ENCODE data around the gene CALN1. TPM values are rescaled to one million over a fixed set of nuclear protein-coding genes. Genes with fewer than 3 reads are reported as not detected.

CALN1 gene
- total RNA-seq, 1 donor from 2014 or later: 1.9 TPM

DNA sequence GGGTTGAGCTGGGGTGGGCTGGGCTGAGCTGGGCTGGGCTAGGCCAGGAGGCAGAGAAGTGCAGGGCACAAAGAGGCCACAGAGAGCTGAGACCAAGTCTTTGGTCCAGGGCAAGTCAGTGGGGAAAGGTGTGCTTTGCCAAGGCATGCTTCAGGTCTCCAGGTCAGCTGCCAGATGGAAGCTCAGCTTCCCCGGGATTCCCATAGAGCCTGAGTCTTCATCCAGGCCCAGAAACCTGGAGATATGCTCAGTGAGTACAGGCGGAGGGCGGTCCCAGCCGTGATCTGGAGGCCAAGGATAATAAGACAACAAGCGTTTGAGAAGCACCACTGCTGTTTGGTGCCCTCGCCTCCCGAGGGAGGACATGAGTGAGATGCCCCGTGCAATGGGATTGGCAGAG lies 4.7 kb upstream of the CALN1 start:
- H3K4me1 Mint-ChIP-seq (ENCODE audit: unreplicated experiment): no peaks in the 10 kb centered on the region
- DNase-seq (ENCODE audit: extremely low spot score, unreplicated experiment): no peak
- TF ChIP-seq, protein P1, sequence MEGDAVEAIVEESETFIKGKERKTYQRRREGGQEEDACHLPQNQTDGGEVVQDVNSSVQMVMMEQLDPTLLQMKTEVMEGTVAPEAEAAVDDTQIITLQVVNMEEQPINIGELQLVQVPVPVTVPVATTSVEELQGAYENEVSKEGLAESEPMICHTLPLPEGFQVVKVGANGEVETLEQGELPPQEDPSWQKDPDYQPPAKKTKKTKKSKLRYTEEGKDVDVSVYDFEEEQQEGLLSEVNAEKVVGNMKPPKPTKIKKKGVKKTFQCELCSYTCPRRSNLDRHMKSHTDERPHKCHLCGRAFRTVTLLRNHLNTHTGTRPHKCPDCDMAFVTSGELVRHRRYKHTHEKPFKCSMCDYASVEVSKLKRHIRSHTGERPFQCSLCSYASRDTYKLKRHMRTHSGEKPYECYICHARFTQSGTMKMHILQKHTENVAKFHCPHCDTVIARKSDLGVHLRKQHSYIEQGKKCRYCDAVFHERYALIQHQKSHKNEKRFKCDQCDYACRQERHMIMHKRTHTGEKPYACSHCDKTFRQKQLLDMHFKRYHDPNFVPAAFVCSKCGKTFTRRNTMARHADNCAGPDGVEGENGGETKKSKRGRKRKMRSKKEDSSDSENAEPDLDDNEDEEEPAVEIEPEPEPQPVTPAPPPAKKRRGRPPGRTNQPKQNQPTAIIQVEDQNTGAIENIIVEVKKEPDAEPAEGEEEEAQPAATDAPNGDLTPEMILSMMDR (conservative IDR thresholded peaks at IDR 0.05): no peak
- H3K27ac Mint-ChIP-seq: no peak overlapping the region
- H3K27me3 Mint-ChIP-seq: peaks cover 9% of the 10 kb centered on the region
- no peak overlapping the region for H3K4me3 Mint-ChIP-seq
- no peaks in the 10 kb centered on the region for H3K9me3 Mint-ChIP-seq
- no peaks in the 10 kb centered on the region for H3K36me3 Mint-ChIP-seq

DNA sequence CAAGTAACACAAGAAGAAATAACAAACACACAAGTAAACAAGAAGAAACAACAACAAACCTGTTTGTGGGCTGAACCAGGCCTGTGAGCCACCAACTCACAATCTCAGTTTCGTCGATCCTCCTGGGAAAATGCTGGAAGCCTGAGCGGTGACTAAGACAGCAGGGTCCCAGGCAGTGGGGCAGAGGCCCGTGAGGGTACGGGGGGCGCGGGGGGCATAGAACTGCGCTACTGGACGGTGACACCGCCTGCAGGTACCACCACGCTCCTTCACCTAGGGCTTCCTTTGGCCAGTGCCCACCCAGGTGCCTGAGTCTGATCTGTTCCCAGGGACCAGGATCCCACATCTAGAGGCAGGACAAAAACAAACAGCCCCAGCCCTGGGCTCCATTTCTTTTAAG lies 3.4 kb upstream of the CALN1 start:
- Mint-ChIP-seq H3K9me3 (no peaks in the 10 kb centered on the region), H3K4me3 (no peak overlapping the region), H3K27ac (no peak overlapping the region), H3K36me3 (no peaks in the 10 kb centered on the region), H3K27me3 (peaks cover 5% of the 10 kb centered on the region), H3K4me1 (ENCODE audit: unreplicated experiment) (no peaks in the 10 kb centered on the region)
- TF ChIP-seq, protein P1 (conservative IDR thresholded peaks at IDR 0.05): no peak
- DNase-seq (ENCODE audit: extremely low spot score, unreplicated experiment): no peak

DNA sequence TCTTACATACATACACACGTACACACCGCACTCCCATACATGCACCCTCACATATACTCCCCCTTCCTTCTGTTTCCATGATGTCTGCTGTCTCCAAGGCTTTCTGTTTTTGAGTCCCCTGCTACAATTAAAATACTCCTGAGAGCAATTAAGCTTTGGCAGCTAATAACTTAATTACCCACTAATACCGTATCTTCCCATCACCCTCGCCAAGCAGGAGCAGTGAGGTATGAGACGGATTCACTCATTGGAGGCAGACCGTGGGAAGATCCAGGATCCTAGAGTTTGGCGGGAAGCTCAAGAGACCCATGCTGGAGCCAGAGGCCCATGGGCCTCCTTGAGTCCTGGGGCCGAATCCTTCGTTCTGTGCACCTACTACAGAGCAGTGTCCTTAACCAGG lies 1.7 kb upstream of the CALN1 start:
- H3K27me3 Mint-ChIP-seq: no peaks in the 10 kb centered on the region
- TF ChIP-seq, protein P1 (conservative IDR thresholded peaks at IDR 0.05): no peak
- no peak for DNase-seq (ENCODE audit: extremely low spot score, unreplicated experiment)
- no peak overlapping the region for H3K27ac Mint-ChIP-seq
- H3K4me3 Mint-ChIP-seq: no peak overlapping the region
- no peaks in the 10 kb centered on the region for H3K9me3 Mint-ChIP-seq
- H3K4me1 Mint-ChIP-seq (ENCODE audit: unreplicated experiment): no peaks in the 10 kb centered on the region
- no peaks in the 10 kb centered on the region for H3K36me3 Mint-ChIP-seq

DNA sequence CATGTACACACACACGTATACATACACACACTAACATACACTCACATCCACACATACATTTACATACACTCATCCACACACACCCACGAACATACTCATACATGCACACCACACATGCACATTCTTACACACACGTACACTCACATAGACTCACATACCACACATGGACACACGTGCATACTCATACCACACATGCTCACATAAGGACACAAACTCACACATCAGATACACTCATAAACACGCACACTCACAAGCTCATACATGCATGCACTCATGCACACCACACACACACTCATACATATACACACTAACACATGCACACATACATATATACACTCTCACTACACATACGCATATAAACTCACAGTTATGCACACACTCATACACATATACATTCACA lies 1.2 kb upstream of the CALN1 start:
- Mint-ChIP-seq H3K27me3 (no peaks in the 10 kb centered on the region), H3K4me3 (no peak overlapping the region), H3K9me3 (no peaks in the 10 kb centered on the region), H3K36me3 (no peaks in the 10 kb centered on the region), H3K4me1 (ENCODE audit: unreplicated experiment) (no peaks in the 10 kb centered on the region), H3K27ac (no peak overlapping the region)
- DNase-seq (ENCODE audit: extremely low spot score, unreplicated experiment): no peak
- TF ChIP-seq, protein P1 (conservative IDR thresholded peaks at IDR 0.05): no peak

DNA sequence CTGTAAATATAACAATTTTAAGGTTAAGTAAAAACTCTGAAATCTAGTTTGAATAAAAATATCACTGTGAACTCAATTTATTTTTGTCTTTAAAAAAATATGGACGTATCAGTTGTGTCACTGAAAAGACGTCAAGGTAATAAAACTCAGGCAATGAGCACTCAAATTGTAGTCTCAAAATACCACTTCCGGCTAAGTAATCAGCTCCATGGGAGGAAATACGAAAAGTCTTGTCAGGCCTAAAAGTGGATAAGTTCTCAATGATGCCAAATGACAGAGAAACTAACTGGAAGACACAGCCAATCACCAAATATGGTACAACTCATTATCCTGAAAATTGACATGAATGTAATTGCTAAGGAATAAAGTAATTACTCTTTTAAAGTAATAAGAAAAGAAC lies 719 bp downstream of the CALN1 start:
- H3K4me3 Mint-ChIP-seq: no peak overlapping the region
- H3K9me3 Mint-ChIP-seq: no peaks in the 10 kb centered on the region
- H3K4me1 Mint-ChIP-seq (ENCODE audit: unreplicated experiment): no peaks in the 10 kb centered on the region
- no peaks in the 10 kb centered on the region for H3K36me3 Mint-ChIP-seq
- DNase-seq (ENCODE audit: extremely low spot score, unreplicated experiment): no peak
- no peaks in the 10 kb centered on the region for H3K27me3 Mint-ChIP-seq
- no peak overlapping the region for H3K27ac Mint-ChIP-seq
- TF ChIP-seq, protein P1 (conservative IDR thresholded peaks at IDR 0.05): no peak

DNA sequence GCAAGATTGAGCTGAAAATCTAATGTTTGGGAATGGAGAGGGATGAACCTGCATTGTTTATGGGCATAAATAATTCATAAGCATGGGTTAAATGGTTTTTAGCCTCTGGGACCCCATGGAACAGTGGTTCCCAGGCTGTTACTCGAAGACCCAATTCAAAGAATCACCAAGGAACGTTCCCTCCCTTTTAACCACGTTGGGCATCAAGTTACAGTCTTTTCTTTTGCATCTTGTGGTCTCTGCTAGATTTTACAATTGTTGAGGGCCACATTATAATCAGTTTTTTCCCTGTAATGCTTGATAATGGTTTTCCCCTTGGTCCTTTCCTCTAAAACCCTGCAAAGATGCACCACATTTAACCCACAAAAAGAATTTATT lies 2.5 kb downstream of the CALN1 start:
- no peak for DNase-seq (ENCODE audit: extremely low spot score, unreplicated experiment)
- TF ChIP-seq, protein P1 (conservative IDR thresholded peaks at IDR 0.05): no peak
- Mint-ChIP-seq H3K27ac (no peak overlapping the region), H3K27me3 (peaks cover 4% of the 10 kb centered on the region), H3K4me1 (ENCODE audit: unreplicated experiment) (no peaks in the 10 kb centered on the region), H3K9me3 (no peaks in the 10 kb centered on the region), H3K36me3 (no peaks in the 10 kb centered on the region), H3K4me3 (no peak overlapping the region)

Data from type B pancreatic cell (in vitro differentiated cells).